SH-SY5Y (cell line): ENCODE data around the gene LARGE2.

Experiments used
- GATA2 ChIP-seq: IDR thresholded peaks from 2 replicates; pipeline ENCODE4 v1.6.1; 2011; ENCODE audit warnings: mild to moderate bottlenecking, low read depth, low read length
- GATA3 ChIP-seq: IDR thresholded peaks from 2 replicates; pipeline ENCODE4 v1.6.1; 2011; ENCODE audit warnings: low read depth, mild to moderate bottlenecking, low read length, moderate library complexity

Gene LARGE2

GRCh38 chr11:45922425-45923082, at the start of gene LARGE2:
Gene LARGE2 (plus strand): TSS chr11:45922656. CDS start chr11:45922883, 227 bp downstream.
- no peak for TF ChIP-seq GATA2
- TF ChIP-seq GATA3, result no peak

DNA sequence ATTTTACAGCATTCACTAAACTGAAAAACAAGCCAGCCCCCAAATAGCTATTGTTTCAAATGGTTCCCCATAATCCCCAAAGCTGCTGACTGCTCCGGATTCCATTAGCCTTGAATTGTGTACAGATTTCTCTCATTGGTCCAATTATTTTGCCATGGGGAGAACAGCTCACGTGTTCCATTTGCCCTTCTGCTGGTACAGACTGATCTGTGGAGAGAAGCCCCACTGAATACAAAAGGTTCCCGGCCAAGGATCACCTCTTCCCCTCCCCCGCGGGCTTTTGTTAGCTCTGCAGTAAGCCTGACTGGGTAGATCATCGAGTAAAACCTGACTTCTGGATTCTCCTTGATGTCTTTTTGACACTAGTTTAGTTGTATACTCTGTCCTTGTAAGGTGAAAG, 46.1 kb upstream of the LARGE2 start:
- TF ChIP-seq GATA2 (no peak), GATA3 (no peak)

- TF ChIP-seq GATA2 (no peak), GATA3 (no peak)
Observed at GRCh38 chr11:45877221-45877620, 45.2 kb upstream of the LARGE2 start.

- TF ChIP-seq GATA3 (no peak), GATA2 (no peak)
Observed at GRCh38 chr11:45877845-45878244, 44.6 kb upstream of the LARGE2 start.

- no peak for TF ChIP-seq GATA3
- no peak for TF ChIP-seq GATA2
Observed at GRCh38 chr11:45879803-45880686, 42.4 kb upstream of the LARGE2 start.

DNA sequence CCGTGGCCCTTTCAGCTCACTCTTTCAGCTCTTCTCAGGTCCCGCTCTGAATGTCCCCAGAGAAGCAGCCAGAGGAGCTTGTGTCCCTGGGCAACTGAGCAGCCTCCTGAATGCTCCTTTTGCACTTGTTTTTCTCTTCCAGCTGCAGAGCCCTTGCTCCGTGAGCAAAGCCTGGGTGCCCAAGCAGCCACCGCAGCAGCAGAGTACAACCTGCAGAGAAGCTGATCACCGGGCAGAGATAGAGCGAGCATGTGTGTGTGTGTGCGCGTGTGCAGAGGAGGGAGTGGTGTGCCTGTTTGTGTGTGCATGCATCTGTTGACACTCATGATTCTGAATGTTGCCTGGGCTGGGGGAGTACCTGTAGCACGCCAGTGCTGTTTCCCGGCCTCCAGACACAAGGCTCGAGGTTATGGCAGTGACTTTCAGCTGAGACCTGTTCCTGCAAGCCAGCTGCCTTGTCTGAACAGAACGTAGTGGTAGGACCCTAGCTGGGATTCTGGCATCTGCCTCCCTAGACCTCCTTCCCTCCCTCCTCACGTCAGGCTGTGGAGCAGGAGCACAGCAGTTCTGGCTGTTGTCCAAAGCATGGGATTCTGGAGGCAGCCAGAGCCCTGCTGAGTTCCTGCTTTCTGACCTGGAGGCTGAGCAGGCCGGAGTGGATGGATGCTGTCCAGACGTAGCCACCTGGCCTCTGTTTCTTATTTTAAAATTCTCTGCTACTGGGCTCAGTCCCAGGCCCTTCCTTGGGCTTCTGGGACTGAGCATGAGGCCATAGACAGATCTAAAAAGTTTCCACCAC, 41.5 kb upstream of the LARGE2 start:
- TF ChIP-seq GATA3 (no peak), GATA2 (peak; percentile 24)

GRCh38 chr11:45881708-45882368, 40.6 kb upstream of the LARGE2 start:
- TF ChIP-seq GATA2 (no peak), GATA3 (no peak)

- TF ChIP-seq GATA3 (no peak), GATA2 (no peak)
Observed at GRCh38 chr11:45884596-45885185, 37.8 kb upstream of the LARGE2 start.

DNA sequence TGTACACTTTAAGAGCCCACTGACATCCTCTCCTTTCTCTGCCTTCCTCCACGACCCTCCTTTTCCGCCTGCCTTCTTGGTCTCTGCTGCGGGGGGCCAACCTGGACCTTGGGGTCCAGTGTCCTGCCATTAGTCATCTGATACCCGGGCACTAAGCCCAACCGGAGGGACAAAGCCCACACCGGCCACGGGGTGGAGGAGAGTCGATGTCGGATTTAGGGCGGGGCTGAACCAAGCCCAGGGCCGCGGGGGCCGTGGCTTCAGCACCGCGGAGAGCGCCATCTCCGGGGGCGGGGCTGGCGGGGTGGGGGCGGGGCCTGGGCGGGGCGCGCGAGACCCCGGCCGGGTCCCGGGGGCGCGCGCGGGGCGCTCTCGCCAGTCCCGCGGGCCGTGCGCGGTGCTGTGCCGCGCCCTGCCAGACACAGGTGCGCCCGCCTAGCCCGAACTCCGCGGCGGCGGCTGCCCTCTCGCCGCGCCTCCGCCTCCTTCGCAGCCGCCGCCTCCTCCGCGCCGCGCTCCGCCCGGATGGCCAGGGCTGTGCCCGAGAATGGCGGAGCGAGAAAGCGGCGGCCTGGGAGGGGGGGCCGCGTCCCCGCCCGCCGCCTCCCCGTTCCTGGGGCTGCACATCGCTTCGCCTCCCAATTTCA, 37.1 kb upstream of the LARGE2 start, which contains the start of gene MAPK8IP1:
Gene MAPK8IP1, plus strand, starts transcription at position 378 of the 647 bp plus-strand sequence. Its CDS starts 170 bp downstream, at position 548.
- no peak for TF ChIP-seq GATA3
- TF ChIP-seq GATA2, result no peak

DNA sequence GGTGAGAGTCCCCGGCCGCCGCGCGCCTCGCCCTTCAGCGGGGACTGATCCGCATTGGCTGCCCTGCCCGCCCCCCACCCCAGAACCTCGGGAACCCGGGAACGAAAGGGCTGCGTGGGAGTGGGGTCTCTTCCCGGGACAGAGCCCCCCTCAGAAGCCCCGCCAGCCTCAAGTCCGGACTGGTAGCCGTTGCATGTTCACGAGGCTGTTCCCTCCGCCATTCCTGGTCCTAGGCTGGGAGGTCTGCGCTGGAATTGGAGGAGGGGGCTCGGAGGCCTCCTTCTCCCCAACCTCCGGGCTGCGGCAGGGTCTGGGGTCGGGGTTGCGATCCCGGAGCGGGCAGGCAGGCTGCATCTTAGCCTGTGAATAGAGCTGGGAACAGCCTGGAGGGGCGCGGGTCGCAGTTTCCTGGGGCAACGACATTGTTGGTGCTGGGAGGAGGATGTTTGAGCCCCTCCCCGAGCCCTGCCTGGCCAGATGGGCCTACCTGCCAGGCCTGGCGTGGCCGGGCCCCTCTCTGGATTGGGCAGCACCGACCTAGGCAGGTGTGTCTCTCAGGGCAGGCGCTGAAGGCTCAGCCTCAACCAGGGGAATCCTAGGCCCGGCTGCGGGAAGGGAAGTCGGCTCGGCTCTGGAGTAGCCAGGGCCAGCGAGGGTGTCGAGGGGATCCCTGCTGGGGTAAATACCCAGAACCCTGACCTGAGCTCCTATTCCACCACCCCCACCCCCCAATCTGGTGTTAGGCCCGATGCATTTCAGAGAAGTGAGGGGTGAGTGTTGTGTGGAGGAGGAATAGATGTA, 36.3 kb upstream of the LARGE2 start:
- TF ChIP-seq GATA2 (no peak), GATA3 (no peak)

DNA sequence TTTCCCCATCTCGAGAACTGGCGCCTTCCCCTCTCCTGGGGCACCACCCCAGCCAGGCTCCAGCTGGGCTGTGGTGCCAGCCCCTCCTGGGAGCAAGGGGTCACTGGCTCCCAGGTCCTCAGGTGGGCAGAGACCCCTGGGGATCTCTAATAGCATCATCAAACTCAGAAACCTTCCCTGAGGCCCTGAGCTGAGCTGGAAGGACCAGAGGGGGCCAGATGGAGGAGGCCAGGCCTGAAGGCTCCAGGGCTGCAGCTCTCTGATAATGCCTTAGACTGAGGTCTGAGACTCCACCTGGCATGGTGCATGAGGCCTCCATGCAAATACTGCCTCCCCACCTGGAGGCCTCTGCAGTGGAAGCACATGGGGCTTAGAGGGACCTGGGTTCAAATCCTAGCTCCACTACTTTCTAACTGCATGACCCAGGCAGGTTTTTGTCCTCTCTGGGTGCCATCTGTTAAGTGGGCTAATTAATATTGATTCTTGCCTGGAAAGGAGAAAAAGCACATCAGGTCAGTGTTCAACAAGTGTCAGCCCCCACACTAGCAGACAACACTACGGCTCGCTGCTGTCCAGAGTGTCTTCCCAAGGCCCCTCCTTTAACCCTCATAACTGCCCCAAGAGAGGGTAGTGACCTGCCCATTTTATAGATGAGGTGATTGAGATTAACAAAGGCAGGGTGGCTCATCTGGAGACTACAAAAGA, 35.5 kb upstream of the LARGE2 start:
- TF ChIP-seq GATA2 (no peak), GATA3 (no peak)

GRCh38 chr11:45887587-45887986, 34.9 kb upstream of the LARGE2 start:
- TF ChIP-seq GATA3 (no peak), GATA2 (no peak)
